IPS-NIHi11 (cell line): ENCODE measurements around the gene LPP.
"Not testable (repeated sequence)": the region's sequence is repeated elsewhere in the genome, so short reads cannot be mapped to it uniquely, and the experiment has no call there.

Experiments
- DNase-seq: peaks from one replicate; pipeline ENCODE4 v3.0.0; 2012; ENCODE audit warnings: mixed read lengths, low spot score

Gene LPP

DNA sequence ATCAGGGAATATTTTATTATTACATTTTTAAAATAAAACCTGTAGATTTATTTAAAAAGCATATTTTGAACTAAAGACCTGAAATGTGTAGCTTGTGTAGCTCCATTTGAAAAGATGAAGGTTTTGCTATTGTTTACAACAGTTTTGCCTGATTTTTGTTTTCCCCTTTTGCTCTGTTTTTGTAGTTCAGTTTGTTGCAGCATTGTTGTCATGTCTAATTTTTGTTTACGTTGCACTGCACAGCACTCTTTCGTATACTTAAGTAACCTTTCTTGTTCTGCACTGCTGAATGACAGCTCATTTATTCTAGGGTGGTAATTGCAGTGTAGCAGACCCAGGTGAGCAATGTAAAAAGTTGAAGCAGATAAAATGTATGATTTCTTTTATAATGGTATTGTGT, 435.8 kb downstream of the LPP start:
- no peak for DNase-seq

DNA sequence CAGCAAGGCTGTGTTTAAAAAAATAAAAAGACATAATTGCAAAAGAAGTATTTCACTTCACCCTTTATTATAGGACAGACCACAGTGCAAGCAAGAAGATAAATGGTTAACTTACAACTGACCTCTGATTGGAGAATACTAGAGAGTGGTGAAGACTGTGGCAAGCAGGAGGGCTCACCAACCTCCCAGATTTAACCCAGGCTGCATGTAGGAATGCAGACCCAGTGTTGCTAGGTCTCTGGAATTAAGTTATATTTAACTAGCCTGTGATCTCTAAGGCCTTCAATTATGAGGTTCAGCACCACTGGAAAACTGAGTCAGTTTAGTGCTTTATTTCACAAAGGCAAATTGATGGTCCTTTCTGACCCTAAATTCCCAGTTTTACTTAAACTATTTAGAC, 436.6 kb downstream of the LPP start:
- no peak for DNase-seq

DNA sequence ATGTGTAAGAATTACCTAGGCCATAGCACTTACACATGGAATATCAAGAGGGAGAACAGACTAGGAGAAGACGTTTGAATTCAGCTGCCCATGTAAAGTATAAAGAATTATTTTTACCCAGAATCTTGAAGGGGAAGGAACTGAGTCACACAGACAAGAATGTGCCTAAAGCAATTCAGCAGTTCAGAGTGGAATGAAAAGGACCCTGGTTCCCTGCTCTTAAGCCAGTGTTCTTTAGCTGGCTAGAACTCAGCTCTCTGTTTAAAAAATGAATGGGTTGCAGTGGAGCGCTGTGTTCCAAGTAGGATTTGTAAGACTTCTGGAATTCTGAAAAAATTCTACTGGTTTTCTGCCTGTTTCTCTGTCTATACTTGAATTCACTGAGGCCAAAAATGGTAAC, 440.2 kb downstream of the LPP start:
- DNase-seq = no peak

DNA sequence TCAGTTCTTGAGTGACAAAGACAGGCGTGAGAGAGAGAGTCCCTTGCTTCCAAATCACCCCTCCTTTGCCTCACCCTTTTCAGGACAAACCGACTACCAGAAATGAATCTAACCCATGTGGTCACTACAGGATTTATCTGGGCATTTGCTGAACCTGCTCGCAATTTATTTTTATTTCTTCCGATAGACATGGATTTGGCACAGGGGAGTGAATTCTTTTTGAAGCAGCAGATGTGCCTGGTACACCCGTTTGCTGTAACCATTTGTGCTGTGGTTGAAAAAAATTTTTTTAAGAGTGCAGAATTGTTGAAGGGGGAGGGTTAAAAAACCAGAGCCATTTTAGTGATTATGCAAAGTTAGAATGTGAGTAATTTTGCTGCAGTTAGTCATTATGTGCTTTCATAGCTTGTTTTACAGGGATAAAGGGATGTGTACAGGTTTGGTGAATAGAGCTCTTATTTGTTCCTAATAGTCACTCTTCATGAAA, 442.0 kb downstream of the LPP start:
- DNase-seq = no peak

DNA sequence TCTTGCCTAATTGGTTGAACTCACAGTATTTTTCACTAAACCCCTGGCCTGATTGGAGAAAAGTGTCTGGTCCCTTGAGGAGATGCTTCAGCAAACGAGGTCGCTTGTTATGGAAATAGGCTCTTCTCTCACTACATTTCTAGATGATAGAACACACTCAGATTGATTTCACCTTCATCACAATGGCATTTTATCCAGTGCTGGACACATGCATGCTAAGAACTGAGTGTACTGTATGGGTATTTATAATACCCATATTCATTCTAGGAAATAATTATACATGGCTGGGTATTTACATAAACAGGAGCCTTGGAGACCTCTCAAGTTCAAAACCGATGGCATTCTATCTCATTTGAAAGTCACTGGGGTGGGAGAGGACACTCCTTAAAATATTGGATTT, 444.9 kb downstream of the LPP start:
- DNase-seq = no peak

DNA sequence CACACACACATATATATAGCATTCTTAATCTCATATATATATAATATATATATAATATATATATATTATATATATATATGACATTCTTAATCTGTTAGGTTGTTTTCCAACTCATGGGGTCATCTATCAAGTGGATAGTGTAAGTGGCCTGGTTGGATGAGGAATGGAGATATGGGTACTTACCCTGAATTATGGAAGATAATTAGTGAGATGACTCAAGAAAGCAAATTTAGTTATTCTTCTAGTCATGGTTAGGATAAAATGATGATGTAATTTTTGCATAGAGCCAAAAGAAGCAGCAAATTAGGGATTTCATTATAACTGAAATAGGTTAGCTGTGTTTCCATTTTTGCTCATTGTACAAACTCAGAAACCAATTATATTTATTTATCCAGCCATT, 448.2 kb downstream of the LPP start:
- DNase-seq = no peak

DNA sequence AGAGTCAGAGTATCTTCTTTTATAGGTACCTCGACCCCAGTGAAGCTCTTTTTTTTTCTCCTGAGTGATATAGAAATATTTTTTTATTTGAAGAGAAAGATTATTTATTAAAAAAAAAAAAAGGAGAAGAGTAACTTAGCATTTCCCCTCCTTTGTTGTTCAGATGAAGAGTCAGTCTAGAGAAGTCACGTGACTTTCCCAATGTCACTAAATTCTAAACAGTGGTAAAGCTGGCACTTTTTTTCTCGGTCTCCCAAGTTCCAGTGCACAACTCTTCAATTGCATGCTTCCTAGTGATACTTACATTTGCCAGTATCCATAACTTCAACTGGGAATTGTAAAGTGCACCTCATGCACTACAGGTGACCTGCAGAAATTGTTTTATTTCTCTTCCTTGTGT, 448.7 kb downstream of the LPP start:
- no peak for DNase-seq

DNA sequence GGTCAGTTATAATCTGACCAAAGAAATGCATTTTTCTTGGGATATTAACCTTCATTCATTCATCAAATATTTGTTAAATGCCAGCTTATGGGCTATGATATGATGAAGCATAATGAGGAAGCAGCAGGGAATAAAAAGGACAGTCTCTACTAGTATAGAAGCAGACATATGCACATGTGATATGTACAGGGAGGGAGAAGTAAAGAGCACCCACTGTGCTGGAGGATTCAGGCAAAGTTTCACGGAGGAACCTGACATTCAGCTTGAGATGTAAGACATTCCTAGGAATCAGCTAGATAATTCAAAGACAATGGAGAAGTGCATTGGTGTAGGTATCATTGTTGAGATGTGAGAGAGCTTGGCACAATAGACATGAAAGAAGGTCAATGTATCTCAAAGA, 450.7 kb downstream of the LPP start:
- no peak for DNase-seq

DNA sequence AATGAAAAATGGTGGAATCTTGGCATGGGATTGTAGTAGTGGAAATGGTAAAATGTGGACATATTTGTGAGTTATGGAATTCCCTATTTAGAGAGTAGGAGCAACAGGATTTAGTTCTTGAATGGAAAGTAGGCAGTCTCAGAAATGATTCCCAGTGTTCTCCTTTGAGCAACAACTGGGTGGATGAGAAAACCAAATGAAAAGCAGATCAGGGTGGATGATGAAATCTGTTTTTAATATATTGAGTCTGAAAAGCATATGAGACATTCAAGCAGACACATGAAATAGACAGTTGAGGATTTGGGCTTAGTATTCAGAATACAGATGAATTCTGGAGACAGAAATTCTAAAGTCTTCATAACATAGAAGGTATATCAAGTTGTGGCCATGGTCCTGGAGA, 451.3 kb downstream of the LPP start:
- DNase-seq = no peak

DNA sequence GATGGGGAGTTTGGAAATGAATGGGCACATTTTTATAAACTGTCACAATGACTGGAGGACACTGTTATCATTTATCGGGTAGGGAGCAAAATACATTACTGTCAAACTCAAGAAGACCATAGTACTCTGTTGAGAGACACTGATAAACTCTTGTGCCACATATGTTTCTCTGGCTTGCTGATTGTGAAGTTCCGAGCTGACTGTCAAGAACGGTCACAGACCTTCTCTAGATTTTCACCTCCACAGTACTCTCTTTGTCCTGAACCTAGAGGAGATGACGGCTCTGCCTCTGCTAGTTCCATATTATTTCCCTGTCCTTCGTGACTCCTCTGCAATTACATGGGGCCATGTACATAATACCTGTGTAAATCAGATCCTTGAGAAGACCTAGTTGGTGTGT, 451.9 kb downstream of the LPP start:
- no peak for DNase-seq

DNA sequence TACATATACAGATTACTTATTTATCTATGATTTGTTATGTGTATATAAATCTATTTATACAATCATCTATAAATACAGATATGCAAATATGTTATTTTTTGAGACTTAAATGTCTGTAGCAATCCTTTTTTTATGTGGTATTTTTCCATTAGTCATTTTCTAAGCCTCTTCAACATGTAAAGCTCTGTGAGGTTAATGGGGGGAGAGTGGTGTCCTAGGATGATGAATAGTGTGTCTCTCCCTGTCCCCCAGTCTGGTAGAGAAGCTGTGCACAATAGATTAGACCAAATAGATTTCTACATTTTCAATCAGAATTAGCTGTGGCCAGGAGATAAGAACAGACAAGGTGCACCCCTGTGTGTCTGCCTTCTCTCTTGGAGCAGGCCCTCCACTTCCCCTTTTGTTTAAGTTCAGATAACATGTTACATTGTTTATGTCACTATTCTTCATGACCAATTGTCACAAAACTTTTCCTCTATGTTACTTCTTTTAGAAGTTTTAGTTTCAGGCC, 453.9 kb downstream of the LPP start:
- no peak for DNase-seq

DNA sequence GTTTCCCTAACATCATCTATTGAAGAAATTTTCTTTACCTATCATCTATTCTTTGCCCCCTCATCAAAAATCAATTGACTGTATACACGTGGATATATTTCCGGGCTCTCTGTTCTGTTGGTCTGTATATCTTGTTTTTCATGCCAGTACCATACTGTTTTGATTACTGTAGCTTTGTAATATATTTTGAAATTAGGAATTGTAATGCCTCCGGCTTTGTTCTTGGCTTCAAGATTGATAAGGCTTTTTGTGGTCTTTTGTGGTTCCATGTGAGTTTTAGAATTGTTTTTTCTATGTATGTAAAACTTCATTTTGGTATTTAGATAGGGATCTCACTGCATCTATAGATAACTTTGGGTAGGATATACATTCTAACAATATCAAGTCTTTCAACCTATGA, 454.4 kb downstream of the LPP start:
- no peak for DNase-seq

DNA sequence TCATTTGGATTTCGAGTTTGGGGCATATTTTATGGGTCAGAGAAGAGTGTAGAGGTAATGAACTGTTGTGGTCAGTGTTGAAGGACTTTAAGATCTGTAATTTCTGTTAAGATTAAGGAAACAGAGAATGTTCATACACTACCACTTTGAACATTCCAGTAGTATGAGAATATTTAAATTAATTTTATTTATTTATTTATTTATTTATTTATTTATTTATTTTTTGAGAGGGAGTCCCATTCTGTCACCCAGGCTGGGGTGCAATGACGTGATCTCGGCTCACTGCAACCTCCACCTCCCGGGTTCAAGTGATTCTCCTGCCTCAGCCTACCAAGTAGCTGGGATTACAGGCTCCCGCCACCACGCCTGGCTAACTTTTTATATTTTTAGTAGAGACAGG, 459.8 kb downstream of the LPP start:
- not testable (repeated sequence) for DNase-seq

DNA sequence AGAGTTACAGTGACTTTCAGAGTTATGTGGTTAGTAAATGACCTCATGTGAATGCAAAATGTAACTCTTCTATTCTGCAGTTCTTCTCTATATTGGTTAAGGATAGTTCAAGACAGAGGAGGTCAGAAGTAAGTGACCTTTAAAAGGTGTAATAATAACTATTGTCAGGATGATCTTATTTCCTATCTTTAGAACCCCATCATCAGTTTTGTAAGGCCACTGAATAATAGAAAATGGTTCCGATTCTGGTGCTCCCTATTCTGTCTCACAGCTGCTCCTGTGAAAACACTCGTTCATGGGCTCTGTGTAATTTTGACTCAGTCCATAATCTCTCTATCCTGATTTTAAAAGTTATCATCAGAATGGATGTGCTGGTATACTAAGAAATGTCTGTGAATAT, 463.3 kb downstream of the LPP start:
- no peak for DNase-seq

DNA sequence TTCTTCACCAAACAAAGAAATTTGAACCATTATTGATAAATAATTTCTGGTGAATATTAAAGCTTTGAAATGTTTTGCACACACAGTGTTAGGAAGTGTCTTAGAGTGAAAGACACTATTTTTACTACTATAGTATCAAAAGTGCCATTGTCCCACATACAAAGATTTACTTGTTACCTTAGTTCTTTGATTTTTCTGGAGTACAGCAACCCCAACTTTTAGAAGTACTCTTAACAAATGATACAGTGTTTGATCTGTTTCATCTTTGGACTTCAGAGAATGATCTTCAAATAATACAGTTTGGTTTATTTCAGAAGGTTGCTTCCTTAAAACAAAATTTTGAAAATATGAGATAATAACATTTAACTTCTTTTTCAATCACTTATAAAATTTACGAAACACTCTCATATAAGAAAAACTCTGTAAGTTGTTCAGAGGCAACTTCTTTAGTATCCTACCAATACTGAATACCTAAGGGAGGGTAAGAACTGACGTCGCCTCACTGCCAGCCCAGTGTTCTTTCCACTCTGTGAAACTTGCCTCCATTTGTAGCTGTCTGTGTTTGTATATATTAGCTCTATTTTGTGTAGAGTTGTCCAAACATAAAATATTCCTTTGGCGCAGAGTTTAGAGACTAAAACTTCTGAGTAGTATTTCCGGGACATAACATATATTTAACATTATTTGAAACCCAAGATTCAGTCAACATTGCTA, 464.2 kb downstream of the LPP start:
- no peak for DNase-seq

DNA sequence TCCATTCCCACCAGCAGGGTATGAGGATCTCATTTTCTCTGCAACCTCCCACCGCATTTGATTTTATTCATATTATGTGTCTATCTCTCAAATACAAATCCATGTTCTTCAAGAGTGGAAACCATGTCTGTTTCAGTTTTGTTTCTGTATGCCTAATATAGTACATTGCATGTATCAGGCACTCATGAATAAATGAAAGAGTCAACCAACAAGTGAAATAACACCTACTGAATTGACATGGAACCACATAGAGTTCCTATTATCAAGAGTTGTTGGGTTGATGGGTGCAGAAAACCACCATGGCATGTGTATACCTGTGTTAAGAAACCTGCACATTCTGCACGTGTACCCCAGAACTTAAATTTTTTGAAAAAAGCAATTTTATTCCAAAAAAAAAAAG, 466.8 kb downstream of the LPP start:
- DNase-seq = no peak

DNA sequence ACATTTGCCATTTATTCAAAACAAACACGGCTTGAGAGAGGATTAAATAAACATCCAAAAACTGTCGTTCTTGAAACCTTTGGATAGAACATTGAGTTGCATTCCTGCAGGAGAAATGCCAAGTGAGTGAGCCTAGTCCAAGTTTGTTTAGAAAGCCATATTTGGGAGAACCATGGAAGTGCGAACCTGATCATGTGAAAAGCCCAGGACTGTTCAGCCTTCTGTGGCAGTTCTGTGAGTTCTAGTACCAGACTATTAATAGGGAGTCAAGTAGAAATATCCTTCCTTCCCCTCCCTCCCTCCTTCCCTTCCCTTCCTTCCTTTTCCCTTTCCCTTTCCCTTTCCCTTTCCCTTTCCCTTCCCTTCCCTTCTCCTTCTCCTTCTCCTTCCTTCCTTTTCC, 470.4 kb downstream of the LPP start:
- no peak for DNase-seq

DNA sequence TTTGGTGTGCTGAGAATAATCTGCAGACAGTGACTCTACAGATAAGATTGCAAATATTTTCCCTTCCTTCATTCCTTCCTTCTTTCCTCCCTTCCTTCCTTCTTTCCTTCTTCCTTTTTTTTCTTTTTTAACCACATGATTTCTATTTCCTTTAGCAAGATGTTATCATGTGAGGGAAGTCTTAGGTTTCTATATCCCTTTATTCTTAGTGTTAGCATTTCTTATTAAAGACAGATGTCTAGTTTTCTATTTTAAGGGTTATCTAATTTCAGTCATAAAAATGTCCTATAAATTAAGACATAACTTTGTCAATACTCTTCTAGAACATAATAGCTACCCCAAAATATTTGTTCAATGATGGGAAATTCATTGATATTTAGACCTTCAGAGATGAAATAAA, 470.9 kb downstream of the LPP start:
- no peak for DNase-seq

DNA sequence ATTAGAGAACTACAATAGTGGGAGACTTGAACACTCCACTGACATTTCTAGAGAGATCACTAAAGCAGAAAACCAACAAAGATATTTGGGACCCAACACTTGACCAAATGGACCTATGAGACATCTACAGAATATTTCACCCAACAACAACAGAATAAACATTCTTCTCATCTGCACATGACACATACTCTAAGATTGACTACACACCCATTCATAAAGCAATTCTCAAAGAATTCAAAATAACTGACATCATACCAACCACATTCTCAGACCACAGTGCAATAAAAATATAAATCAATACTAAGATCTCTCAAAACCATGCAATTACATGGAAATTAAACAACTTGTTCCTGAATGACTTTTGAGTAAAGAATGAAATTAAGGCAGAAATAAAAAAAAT, 473.7 kb downstream of the LPP start:
- DNase-seq = no peak

DNA sequence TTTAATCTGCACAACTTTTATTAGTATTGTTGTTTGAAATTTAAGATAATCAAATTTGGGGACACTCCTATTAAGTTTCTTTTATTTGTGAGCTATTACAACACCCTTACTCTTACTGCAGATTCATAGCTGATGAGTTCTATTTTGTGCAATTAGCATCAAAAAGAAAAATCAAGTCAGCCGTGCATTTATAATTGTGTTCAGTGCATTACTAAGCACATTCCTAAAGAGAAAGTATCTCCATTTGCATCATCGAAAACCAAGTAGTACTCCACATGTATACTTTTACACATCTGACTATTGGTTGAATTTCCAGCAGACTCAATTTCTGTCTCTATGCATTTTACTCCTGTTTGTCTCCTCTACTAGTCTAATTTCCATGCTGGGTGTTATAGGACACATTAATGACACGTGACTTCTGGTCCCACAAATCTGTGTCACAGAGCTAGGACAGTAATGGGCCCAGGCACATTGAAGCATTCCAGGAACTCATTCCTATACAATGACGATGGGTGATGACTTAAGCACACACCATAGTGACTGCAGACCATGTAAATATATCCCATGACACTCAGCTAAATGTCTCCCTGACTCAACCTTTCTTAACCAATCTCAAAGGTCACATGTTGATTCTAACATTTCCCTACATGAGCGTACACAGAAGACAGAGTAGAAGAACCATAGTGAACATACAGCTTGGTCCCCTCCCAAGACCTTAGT, 477.5 kb downstream of the LPP start:
- no peak for DNase-seq

DNA sequence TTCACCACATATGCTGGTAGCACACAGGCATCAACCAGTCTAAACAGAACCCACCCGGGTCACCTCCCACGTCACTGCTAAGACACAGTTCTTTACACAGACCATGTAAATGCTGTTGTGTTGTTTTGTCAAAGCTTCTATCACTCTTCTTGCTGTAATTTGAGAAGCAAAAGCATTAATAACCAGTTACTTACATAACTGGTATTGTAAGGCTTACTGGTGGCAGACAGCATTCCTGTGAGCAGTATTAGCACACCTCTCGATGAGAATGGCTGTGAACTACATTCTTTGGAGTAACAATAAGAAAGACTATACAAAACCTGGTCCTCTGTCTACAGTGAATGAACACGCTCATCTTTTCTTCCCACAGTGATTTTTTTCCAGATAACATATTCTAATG, 479.2 kb downstream of the LPP start:
- DNase-seq = no peak

DNA sequence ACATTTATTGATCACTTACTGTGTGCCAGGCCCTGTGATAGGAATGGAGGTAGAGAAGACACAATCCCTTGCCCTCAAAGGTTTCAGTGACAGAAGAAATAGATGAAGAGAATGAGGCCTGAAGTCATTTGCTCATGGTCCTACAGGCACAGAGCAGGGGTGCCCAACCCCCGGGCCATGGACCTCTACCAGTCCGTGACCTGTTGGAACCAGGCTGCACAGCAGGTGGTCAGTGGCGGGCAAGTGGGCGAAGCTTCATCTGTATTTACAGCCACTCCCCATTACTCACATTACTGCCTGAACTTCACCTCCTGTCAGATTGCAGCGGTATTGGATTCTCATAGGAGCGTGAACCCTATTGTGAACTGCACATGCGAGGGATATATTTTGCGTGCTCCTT, 480.3 kb downstream of the LPP start:
- no peak for DNase-seq

DNA sequence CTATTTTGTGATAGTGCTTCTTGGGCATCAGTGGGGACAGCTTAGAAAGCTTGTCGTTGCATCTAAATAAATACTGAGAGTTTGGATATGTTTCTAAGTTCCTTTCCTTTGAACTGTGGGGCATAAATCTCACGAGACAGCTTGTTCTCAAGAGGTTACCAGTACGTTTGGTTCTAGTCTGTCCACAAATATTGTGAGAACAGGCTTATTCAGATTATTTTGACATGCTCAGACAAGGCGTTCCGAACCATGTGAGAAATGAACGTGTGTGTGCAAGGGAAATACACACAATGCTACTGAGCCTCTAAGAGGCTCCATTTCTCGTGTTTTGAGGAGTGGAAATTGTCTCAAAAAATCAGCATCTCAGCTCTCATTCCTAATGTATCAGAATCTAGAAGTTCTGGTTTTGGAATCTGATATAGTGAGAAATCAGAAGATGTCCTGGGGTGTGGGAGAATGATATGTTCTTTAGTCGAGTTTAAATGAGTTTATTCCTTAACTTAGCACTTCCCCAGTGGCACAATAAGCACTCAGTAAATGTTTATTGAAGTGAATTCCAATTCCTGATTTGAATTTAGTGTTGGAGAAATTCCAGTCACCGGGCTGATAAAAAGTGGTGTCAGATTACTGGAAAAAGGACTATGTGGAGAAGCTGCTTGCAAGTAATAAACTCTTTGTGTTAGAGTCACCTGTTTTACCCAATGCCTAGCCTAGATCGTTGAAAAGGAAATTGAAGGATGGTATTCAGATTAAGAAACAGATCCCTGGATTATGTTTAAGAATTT, 481.5 kb downstream of the LPP start:
- DNase-seq = no peak
